Immature natural killer cell (primary cell): Measurements from ENCODE around the gene DHX40. TPM values are rescaled to one million over a fixed set of nuclear protein-coding genes. Genes with fewer than 3 reads are reported as not detected.
"Not testable (repeated sequence)": the region's sequence is repeated elsewhere in the genome, so short reads cannot be mapped to it uniquely, and the experiment has no call there.

Source experiments
- DNase-seq, 3 donors: peaks; one replicate each; pipeline ENCODE4 v3.0.0; 2022; ENCODE audit warnings: mixed read lengths in 1 of 3
- H3K27ac Mint-ChIP-seq, 6 donors: one replicate each; pipeline ENCODE4 v1.8.0; 2020; ENCODE audit warnings: mixed read lengths in 6 of 6, mild to moderate bottlenecking in 5 of 6, inconsistent platforms in 4 of 6, moderate library complexity in 3 of 6
- H3K27me3 Mint-ChIP-seq, 3 donors: one replicate each; pipeline ENCODE4 v1.8.0; 2020 to 2021; ENCODE audit warnings: low read depth in 3 of 3, mild to moderate bottlenecking in 3 of 3, mixed read lengths in 3 of 3, moderate library complexity in 3 of 3, inconsistent platforms in 1 of 3
- H3K36me3 Mint-ChIP-seq, 3 donors: one replicate each; pipeline ENCODE4 v1.8.0; 2020; ENCODE audit warnings: mixed read lengths in 3 of 3, inconsistent platforms in 2 of 3, mild to moderate bottlenecking in 2 of 3
- H3K4me1 Mint-ChIP-seq, 2 donors: one replicate each; pipeline ENCODE4 v1.8.0; 2020; ENCODE audit warnings: inconsistent platforms in 2 of 2, mild to moderate bottlenecking in 2 of 2, mixed read lengths in 2 of 2, moderate library complexity in 1 of 2
- H3K4me3 Mint-ChIP-seq, 5 donors: one replicate each; pipeline ENCODE4 v1.8.0; 2020; ENCODE audit warnings: mild to moderate bottlenecking in 5 of 5, mixed read lengths in 5 of 5, inconsistent platforms in 3 of 5, moderate library complexity in 3 of 5
- H3K9me3 Mint-ChIP-seq, 6 donors: one replicate each; pipeline ENCODE4 v1.8.0; 2020; ENCODE audit warnings: mild to moderate bottlenecking in 6 of 6, mixed read lengths in 6 of 6, inconsistent platforms in 4 of 6, moderate library complexity in 3 of 6
- polyA plus RNA-seq, 3 donors: library from polyadenylated mRNA; unstranded; fragments of 300-500 nt; fragmentation: Illumina TruSeq; gene quantifications; one replicate each; pipeline ENCODE4 v1.2.3, GENCODE V29; 2021

The DHX40 gene
- polyA plus RNA-seq, 3 donors from 2014 or later, result 22.1 to 26.4 (median 25.0) TPM

- Mint-ChIP-seq H3K27me3 (peaks cover 1 to 10% (median 7%) of the 10 kb centered on the region in 3 donors), H3K27ac (no peak overlapping the region), H3K4me1 (no peaks in the 10 kb centered on the region), H3K4me3 (no peak overlapping the region), H3K9me3 (no peaks in the 10 kb centered on the region), H3K36me3 (no peaks in the 10 kb centered on the region)
- DNase-seq, result no peak
These were observed 30.8 kb upstream of the DHX40 start for GRCh38 chr17:59534583-59534982.

GRCh38 chr17:59538195-59538909 is 27.1 kb upstream of the DHX40 start:
- no peak for DNase-seq
- no peaks in the 10 kb centered on the region for H3K9me3 Mint-ChIP-seq
- no peak overlapping the region for H3K4me3 Mint-ChIP-seq
- H3K27ac Mint-ChIP-seq, result no peak overlapping the region
- H3K4me1 Mint-ChIP-seq, result no peaks in the 10 kb centered on the region
- peaks cover 3 to 12% (median 9%) of the 10 kb centered on the region in 3 donors for H3K27me3 Mint-ChIP-seq
- no peaks in the 10 kb centered on the region for H3K36me3 Mint-ChIP-seq

GRCh38 chr17:59542960-59543635 is 22.3 kb upstream of the DHX40 start:
- no peaks in the 10 kb centered on the region for H3K9me3 Mint-ChIP-seq
- H3K27ac Mint-ChIP-seq, result no peak overlapping the region
- H3K36me3 Mint-ChIP-seq, result no peaks in the 10 kb centered on the region

GRCh38 chr17:59545942-59546341 is 19.5 kb upstream of the DHX40 start:
- no peak for DNase-seq
- Mint-ChIP-seq H3K9me3 (no peaks in the 10 kb centered on the region), H3K4me1 (no peaks in the 10 kb centered on the region), H3K27ac (no peak overlapping the region), H3K36me3 (no peaks in the 10 kb centered on the region), H3K4me3 (no peak overlapping the region), H3K27me3 (peaks cover under 1 to 9% (median 2%) of the 10 kb centered on the region in 3 donors)

More at GRCh38 chr17:59542960-59543635, 22.3 kb upstream of the DHX40 start:
- H3K27me3 Mint-ChIP-seq, result peaks cover 2 to 11% (median 9%) of the 10 kb centered on the region in 3 donors
- H3K4me1 Mint-ChIP-seq, result no peaks in the 10 kb centered on the region
- no peak overlapping the region for H3K4me3 Mint-ChIP-seq
- no peak for DNase-seq

- Mint-ChIP-seq H3K36me3 (no peaks in the 10 kb centered on the region), H3K4me1 (no peaks in the 10 kb centered on the region), H3K4me3 (no peak overlapping the region), H3K27ac (no peak overlapping the region), H3K27me3 (peaks cover 2 to 9% (median 2%) of the 10 kb centered on the region in 3 donors), H3K9me3 (no peaks in the 10 kb centered on the region)
- no peak for DNase-seq
These were observed 18.1 kb upstream of the DHX40 start for GRCh38 chr17:59547131-59547915.

GRCh38 chr17:59548985-59549384 is 16.4 kb upstream of the DHX40 start:
- not testable (repeated sequence) for H3K9me3 Mint-ChIP-seq, H3K4me3 Mint-ChIP-seq, H3K27ac Mint-ChIP-seq, H3K36me3 Mint-ChIP-seq, DNase-seq, H3K27me3 Mint-ChIP-seq, H3K4me1 Mint-ChIP-seq

- no peaks in the 10 kb centered on the region for H3K36me3 Mint-ChIP-seq
- peaks cover 2 to 3% (median 2%) of the 10 kb centered on the region in 3 donors for H3K27me3 Mint-ChIP-seq
- H3K4me1 Mint-ChIP-seq, result no peaks in the 10 kb centered on the region
- H3K9me3 Mint-ChIP-seq, result no peaks in the 10 kb centered on the region
- no peak overlapping the region for H3K27ac Mint-ChIP-seq
- no peak overlapping the region for H3K4me3 Mint-ChIP-seq
- DNase-seq, result no peak
These were observed 14.7 kb upstream of the DHX40 start for GRCh38 chr17:59550703-59551102.

- H3K4me3 Mint-ChIP-seq, result no peak overlapping the region
- H3K4me1 Mint-ChIP-seq, result no peaks in the 10 kb centered on the region
- no peak for DNase-seq
- peaks cover 3 to 6% (median 5%) of the 10 kb centered on the region in 3 donors for H3K27me3 Mint-ChIP-seq
- H3K36me3 Mint-ChIP-seq, result no peaks in the 10 kb centered on the region
- no peak overlapping the region for H3K27ac Mint-ChIP-seq
- no peaks in the 10 kb centered on the region for H3K9me3 Mint-ChIP-seq
These were observed 7.4 kb upstream of the DHX40 start for GRCh38 chr17:59558039-59558438.

GRCh38 chr17:59558953-59559352 is 6.5 kb upstream of the DHX40 start:
- H3K4me3 Mint-ChIP-seq, result no peak overlapping the region
- no peaks in the 10 kb centered on the region for H3K36me3 Mint-ChIP-seq
- no peaks in the 10 kb centered on the region for H3K4me1 Mint-ChIP-seq
- H3K27ac Mint-ChIP-seq, result no peak overlapping the region
- DNase-seq, result no peak
- no peaks in the 10 kb centered on the region for H3K9me3 Mint-ChIP-seq
- H3K27me3 Mint-ChIP-seq, result peaks cover 3 to 6% (median 5%) of the 10 kb centered on the region in 3 donors

- peaks cover 10 to 15% (median 13%) of the 10 kb centered on the region in 3 donors for H3K27me3 Mint-ChIP-seq
- peaks cover 0 to 3% (median 0%) of the 10 kb centered on the region in 3 donors for H3K36me3 Mint-ChIP-seq
- peaks cover 13 to 14% of the 10 kb centered on the region in 2 donors for H3K4me1 Mint-ChIP-seq
- DNase-seq, result no peak
- H3K9me3 Mint-ChIP-seq, result no peaks in the 10 kb centered on the region
- H3K4me3 Mint-ChIP-seq, result no peak overlapping the region
- H3K27ac Mint-ChIP-seq, result peak overlapping the region in 1 of 6 donors; percentile 19
These were observed 4.4 kb upstream of the DHX40 start for GRCh38 chr17:59561042-59561441.

- H3K4me1 Mint-ChIP-seq, result peaks cover 24 to 28% of the 10 kb centered on the region in 2 donors
- peak overlapping the region; percentile 97 to 100 (median 98) for H3K27ac Mint-ChIP-seq
- peaks cover 5 to 18% (median 11%) of the 10 kb centered on the region in 3 donors for H3K27me3 Mint-ChIP-seq
- H3K36me3 Mint-ChIP-seq, result peaks cover 0 to 3% (median 0%) of the 10 kb centered on the region in 3 donors
- H3K9me3 Mint-ChIP-seq, result no peaks in the 10 kb centered on the region
- H3K4me3 Mint-ChIP-seq, result peak overlapping the region; percentile 96 to 100 (median 99)
- peak; percentile 45 to 54 (median 47) for DNase-seq
These were observed 532 bp downstream of the DHX40 start for GRCh38 chr17:59565959-59566324.

GRCh38 chr17:59569151-59569550 is 3.7 kb downstream of the DHX40 start:
- not testable (repeated sequence) for DNase-seq, H3K36me3 Mint-ChIP-seq, H3K27ac Mint-ChIP-seq, H3K4me3 Mint-ChIP-seq, H3K9me3 Mint-ChIP-seq
- peaks cover 25 to 28% of the 10 kb centered on the region in 2 donors for H3K4me1 Mint-ChIP-seq
- H3K27me3 Mint-ChIP-seq, result peaks cover 5 to 16% (median 11%) of the 10 kb centered on the region in 3 donors

- Mint-ChIP-seq H3K36me3 (peaks cover 0 to 3% (median 3%) of the 10 kb centered on the region in 3 donors), H3K27me3 (no peaks in the 10 kb centered on the region), H3K4me1 (peaks cover under 1 to 2% of the 10 kb centered on the region in 2 donors), H3K4me3 (no peak overlapping the region), H3K9me3 (no peaks in the 10 kb centered on the region), H3K27ac (peak overlapping the region in 2 of 6 donors; percentile 7 to 48)
- no peak for DNase-seq
These were observed 7.0 kb downstream of the DHX40 start for GRCh38 chr17:59572301-59572924.
